Activated CD8-positive, alpha-beta T cell treated with anti-CD3 and anti-CD28 coated beads for 36 hours (primary cell): ENCODE measurements around the gene RAI1. TPM values are rescaled to one million over a fixed set of nuclear protein-coding genes. Genes with fewer than 3 reads are reported as not detected.

ENCODE experiments used
- ATAC-seq: fragments of 200-7000 bp; cut with Tn5 transposase; one replicate; pipeline ENCODE4 v1.10.0; 2021; ENCODE audit warnings: mild to moderate bottlenecking, moderate library complexity
- CTCF ChIA-PET: fragments of 350-600 bp; sonication (Branson Sonifier 250); formaldehyde crosslinking; loops from one replicate; lab custom pipeline; 2021; ENCODE audit warnings: antibody characterized with exemption; lab: Charles Lee
- POLR2A ChIA-PET: fragments of 350-600 bp; sonication (Branson Sonifier 250); formaldehyde crosslinking; loops from one replicate; lab custom pipeline; 2021; ENCODE audit warnings: antibody characterized with exemption; lab: Charles Lee
- DNase-seq: peaks from one replicate; pipeline ENCODE4 v3.0.0-alpha.2; 2020
- H3K27ac Mint-ChIP-seq: one replicate; pipeline ENCODE4 v1.8.0; 2021; ENCODE audit warnings: mild to moderate bottlenecking, mixed read lengths
- H3K27me3 Mint-ChIP-seq: one replicate; pipeline ENCODE4 v1.8.0; 2021; ENCODE audit warnings: mixed read lengths
- H3K36me3 Mint-ChIP-seq: one replicate; pipeline ENCODE4 v1.8.0; 2021; ENCODE audit warnings: low read depth, mixed read lengths
- H3K4me1 Mint-ChIP-seq: one replicate; pipeline ENCODE4 v1.8.0; 2021; ENCODE audit warnings: low read depth, mixed read lengths
- H3K4me3 Mint-ChIP-seq: one replicate; pipeline ENCODE4 v1.8.0; 2021; ENCODE audit warnings: mild to moderate bottlenecking, moderate library complexity, mixed read lengths
- H3K9me3 Mint-ChIP-seq: one replicate; pipeline ENCODE4 v1.8.0; 2021; ENCODE audit warnings: mixed read lengths
- CTCF ChIP-seq: fragments of 200-600 bp; IDR thresholded peaks from one replicate; pipeline ENCODE4 v1.8.0; 2022; ENCODE audit warnings: antibody characterized with exemption, mild to moderate bottlenecking
- intact Hi-C: fragments of 100-400 bp; cut with micrococcal nuclease; formaldehyde crosslinking; loops from one replicate; pipeline ENCODE4 v1.10.0; 2022
- total RNA-seq, 2 experiments: library from RNA; stranded (reverse); gene quantifications; one replicate each; pipeline ENCODE4 v1.2.3, GENCODE V29; 2021

RAI1 gene
- total RNA-seq, 2 experiments from 2014 or later, result 18.1 to 20.3 TPM

- Mint-ChIP-seq H3K4me1 (peaks cover 10% of the 10 kb centered on the region), H3K36me3 (no peaks in the 10 kb centered on the region), H3K27me3 (peaks cover 4% of the 10 kb centered on the region), H3K27ac (no peak overlapping the region), H3K9me3 (no peaks in the 10 kb centered on the region), H3K4me3 (no peak overlapping the region)
- intact Hi-C loops, result no loop called here
- CTCF ChIA-PET, result no interaction called here
- POLR2A ChIA-PET, result interaction anchor here (1.4 kb wide), 1 partner anchor 8 kb away, joined by 3 read pairs; no protein-coding TSS in a partner anchor
- DNase-seq, result no peak
- TF ChIP-seq CTCF, result no peak
- ATAC-seq, result no peak
Measured at GRCh38 chr17:17779015-17779611, 97.9 kb downstream of the RAI1 start.

DNA sequence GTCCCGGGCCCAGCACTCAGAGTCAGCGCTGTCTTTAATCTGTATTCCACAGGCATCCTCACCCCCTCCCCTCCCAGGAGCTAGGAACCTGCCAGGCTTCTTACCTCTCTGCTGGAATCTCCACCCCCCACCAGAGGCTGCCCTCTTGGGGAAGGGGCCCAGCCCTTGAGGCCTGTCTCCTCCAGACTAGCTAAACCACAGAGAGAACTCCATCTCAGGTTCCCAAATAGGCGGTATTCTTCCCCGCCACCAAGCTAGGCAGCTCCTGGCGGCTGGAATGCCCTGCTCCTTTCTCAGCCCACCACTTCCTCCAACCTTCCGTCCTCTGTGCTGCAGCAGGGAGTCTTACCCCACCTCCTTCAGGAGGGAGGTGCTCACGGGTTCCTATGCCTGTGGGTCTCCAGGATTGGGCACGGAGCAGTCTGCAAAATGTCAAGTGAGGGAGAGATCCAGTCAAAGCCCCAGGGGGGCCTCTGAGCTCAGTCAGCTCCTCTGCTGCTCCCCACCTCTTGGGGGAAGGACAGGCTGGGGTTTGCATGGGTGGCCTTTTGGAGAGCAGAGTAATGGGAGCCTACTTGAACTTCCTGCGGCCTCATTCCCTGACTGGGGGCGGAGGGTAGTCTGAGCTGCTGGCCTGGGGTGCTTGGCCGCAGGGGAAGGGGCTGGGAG, 99.8 kb downstream of the RAI1 start:
- no peaks in the 10 kb centered on the region for H3K36me3 Mint-ChIP-seq
- H3K27ac Mint-ChIP-seq, result no peak overlapping the region
- ATAC-seq (no peak), DNase-seq (no peak)
- ChIA-PET CTCF (no interaction called here), POLR2A (interaction anchor here (0.6 to 1.4 kb wide), 4 partner anchors 15 to 120 kb away, joined by 3 read pairs; no protein-coding TSS in a partner anchor)
- no peaks in the 10 kb centered on the region for H3K9me3 Mint-ChIP-seq
- peaks cover 4% of the 10 kb centered on the region for H3K27me3 Mint-ChIP-seq
- intact Hi-C loops, result no loop called here
- H3K4me3 Mint-ChIP-seq, result peak overlapping the region; percentile 2
- H3K4me1 Mint-ChIP-seq, result peaks cover 24% of the 10 kb centered on the region
- TF ChIP-seq CTCF, result no peak

DNA sequence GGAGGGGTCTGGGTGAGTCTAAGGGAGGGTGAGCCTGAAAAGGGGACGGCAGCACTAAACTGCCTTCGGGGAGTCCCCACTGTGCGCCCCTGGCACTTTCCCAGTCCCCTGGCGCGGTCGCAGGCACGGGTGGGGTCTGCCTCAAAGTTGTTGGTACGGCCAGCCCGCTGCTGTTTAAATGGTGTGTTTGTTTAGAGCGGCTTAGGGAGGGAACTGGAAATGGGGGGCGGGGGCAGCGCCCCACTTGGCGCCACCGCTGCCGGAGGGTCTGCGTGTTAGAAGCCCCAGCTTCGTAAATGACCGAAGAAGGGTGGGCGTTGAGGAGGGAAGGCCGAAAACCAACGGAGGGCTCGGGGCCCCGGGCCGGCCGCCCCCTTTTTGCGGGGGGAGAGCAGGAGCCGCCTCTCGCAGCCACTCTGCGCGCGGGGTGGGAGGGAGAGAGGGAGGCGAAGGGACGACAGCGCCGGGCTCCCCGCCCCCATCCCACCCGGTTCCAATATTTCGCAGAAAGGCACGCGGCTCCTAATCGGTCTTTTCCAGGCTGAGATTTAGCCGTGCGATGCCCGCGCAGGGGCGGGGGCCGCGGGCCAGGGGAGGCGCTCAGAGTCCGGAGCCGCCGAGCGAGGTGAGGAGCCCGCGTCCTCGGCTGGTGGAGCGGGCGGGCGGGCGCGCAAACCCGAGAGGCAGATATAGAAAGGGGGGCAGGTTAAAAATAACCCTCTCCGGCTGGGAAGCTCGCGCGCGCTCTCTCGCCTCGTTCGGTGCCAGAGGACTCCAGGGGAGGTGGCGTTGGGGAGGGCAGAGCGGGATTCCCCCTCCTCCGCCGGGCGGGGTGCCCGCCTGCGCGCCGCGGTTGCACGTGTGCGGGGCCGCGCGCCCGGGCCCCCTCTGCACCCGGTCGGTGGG, 100.6 kb downstream of the RAI1 start:
- ChIA-PET CTCF (interaction anchor here (0.8 kb wide), 1 partner anchor 15 kb away, joined by 3 read pairs; no protein-coding TSS in a partner anchor), POLR2A (interaction anchor here (0.6 to 1.4 kb wide), 3 partner anchors 14 to 120 kb away, joined by 3 read pairs; no protein-coding TSS in a partner anchor)
- H3K9me3 Mint-ChIP-seq, result no peaks in the 10 kb centered on the region
- H3K27ac Mint-ChIP-seq, result no peak overlapping the region
- H3K4me1 Mint-ChIP-seq, result peaks cover 24% of the 10 kb centered on the region
- peak overlapping the region; percentile 43 for H3K4me3 Mint-ChIP-seq
- no peaks in the 10 kb centered on the region for H3K36me3 Mint-ChIP-seq
- TF ChIP-seq CTCF, result no peak
- peak; percentile 21 for ATAC-seq
- DNase-seq, result peak; percentile 54
- intact Hi-C loops, result no loop called here
- peaks cover 4% of the 10 kb centered on the region for H3K27me3 Mint-ChIP-seq

DNA sequence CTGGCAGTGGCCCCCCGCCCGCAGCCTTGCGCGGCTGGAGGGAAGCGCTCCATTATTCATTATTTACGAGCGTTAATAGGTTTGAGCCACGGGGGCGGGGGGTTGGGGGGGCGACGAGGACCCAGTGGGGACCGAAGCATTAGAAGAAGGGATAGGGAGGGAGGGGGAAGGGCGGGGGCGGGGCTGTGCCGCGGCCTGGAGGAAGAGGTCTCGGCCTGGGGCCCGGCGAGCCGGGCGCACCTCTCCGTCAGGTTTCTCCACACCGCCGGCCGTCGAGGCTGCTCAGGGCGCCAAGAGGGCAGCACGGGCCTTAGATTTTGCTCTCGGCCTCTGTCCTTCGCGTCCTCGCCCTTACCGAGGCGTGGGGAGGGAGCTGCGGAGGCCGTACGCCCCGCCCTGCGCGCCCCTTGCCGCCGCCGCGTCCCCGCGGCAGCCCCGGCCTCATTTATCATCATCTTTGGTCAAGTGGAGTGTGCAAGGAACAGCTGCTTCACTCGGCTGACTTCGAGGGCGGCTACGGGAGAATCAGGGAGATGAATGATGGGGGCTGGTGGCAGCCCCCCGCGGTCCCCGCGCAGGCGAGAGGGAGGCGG, 101.4 kb downstream of the RAI1 start:
- H3K27ac Mint-ChIP-seq, result no peak overlapping the region
- no peaks in the 10 kb centered on the region for H3K36me3 Mint-ChIP-seq
- no peaks in the 10 kb centered on the region for H3K9me3 Mint-ChIP-seq
- DNase-seq (peak; percentile 27), ATAC-seq (peak; percentile 3)
- ChIA-PET POLR2A (no interaction called here), CTCF (interaction anchor here (0.8 kb wide), 1 partner anchor 14 kb away, joined by 3 read pairs; no protein-coding TSS in a partner anchor)
- peak overlapping the region; percentile 58 for H3K4me3 Mint-ChIP-seq
- peaks cover 24% of the 10 kb centered on the region for H3K4me1 Mint-ChIP-seq
- peaks cover 4% of the 10 kb centered on the region for H3K27me3 Mint-ChIP-seq
- intact Hi-C loops, result no loop called here
- TF ChIP-seq CTCF, result no peak
